Dedifferentiated amniotic fluid mesenchymal stem cell (primary cell): Measurements from ENCODE around the gene SOCS4.
"Not testable (repeated sequence)": the region's sequence is repeated elsewhere in the genome, so short reads cannot be mapped to it uniquely, and the experiment has no call there.

Experiments
- DNase-seq: peaks from one replicate; pipeline ENCODE4 v3.0.0-alpha.2; 2016; ENCODE audit errors: extremely low spot score

SOCS4 gene

GRCh38 chr14:55026793-55027561 lies at the start of gene SOCS4, which contains the start of gene WDHD1:
Gene SOCS4, plus strand, starts transcription at chr14:55027236. Its CDS starts 15,806 bp downstream, at chr14:55043042.
Gene WDHD1, minus strand, starts transcription at chr14:55027099. Its CDS starts 312 bp downstream, at chr14:55026787.
- peak; percentile 84 for DNase-seq

- DNase-seq = no peak
Observed at GRCh38 chr14:54979039-54979438, 48.0 kb upstream of the SOCS4 start.

GRCh38 chr14:54981698-54982097 lies 45.3 kb upstream of the SOCS4 start:
- DNase-seq = no peak

- DNase-seq = no peak
Observed at GRCh38 chr14:54985156-54985555, 41.9 kb upstream of the SOCS4 start.

- DNase-seq = peak; percentile 42
Observed at GRCh38 chr14:55000381-55000780, 26.7 kb upstream of the SOCS4 start.

- DNase-seq = no peak
Observed at GRCh38 chr14:55005071-55005470, 22.0 kb upstream of the SOCS4 start.

GRCh38 chr14:55015006-55015405 lies 12.0 kb upstream of the SOCS4 start:
- DNase-seq = no peak

- DNase-seq = no peak
Observed at GRCh38 chr14:55019968-55020554, 7.0 kb upstream of the SOCS4 start.

- not testable (repeated sequence) for DNase-seq
Observed at GRCh38 chr14:55024365-55024764, 2.7 kb upstream of the SOCS4 start.

GRCh38 chr14:55025948-55026347 lies 1.1 kb upstream of the SOCS4 start:
- no peak for DNase-seq

- no peak for DNase-seq
Observed at GRCh38 chr14:55026441-55026792, 619 bp upstream of the SOCS4 start.

GRCh38 chr14:55028066-55028465 lies 1.0 kb downstream of the SOCS4 start:
- DNase-seq = no peak

- DNase-seq = no peak
Observed at GRCh38 chr14:55028476-55028875, 1.4 kb downstream of the SOCS4 start.

- DNase-seq = no peak
Observed at GRCh38 chr14:55031190-55031589, 4.2 kb downstream of the SOCS4 start.

GRCh38 chr14:55037995-55038394 lies 11.0 kb downstream of the SOCS4 start:
- not testable (repeated sequence) for DNase-seq

GRCh38 chr14:55038708-55039107 lies 11.7 kb downstream of the SOCS4 start:
- DNase-seq = no peak

- DNase-seq = no peak
Observed at GRCh38 chr14:55043528-55043927, 16.5 kb downstream of the SOCS4 start.

- no peak for DNase-seq
Observed at GRCh38 chr14:55045087-55045486, 18.1 kb downstream of the SOCS4 start.

- no peak for DNase-seq
Observed at GRCh38 chr14:55047301-55048053, 20.4 kb downstream of the SOCS4 start.

GRCh38 chr14:55048900-55049436 lies 21.9 kb downstream of the SOCS4 start:
- DNase-seq = no peak

- no peak for DNase-seq
Observed at GRCh38 chr14:55051165-55051422, 24.1 kb downstream of the SOCS4 start.

- DNase-seq = peak; percentile 78
Observed at GRCh38 chr14:55051423-55052268, 24.6 kb downstream of the SOCS4 start, which contains the start of gene MAPK1IP1L. Gene MAPK1IP1L, plus strand, starts transcription at chr14:55051647. Its CDS starts 10,037 bp downstream, at chr14:55061684.
